Epithelial cell of umbilical artery (primary cell): Measurements from ENCODE around the gene LCE1F. TPM values are rescaled to one million over a fixed set of nuclear protein-coding genes. Genes with fewer than 3 reads are reported as not detected.

Source experiments
- total RNA-seq: library from RNA; depleted of rRNA; stranded (reverse); fragments of >200 nt; gene quantifications from 2 replicates; pipeline ENCODE4 v1.2.3, GENCODE V29; 2014

Gene LCE1F, protein sequence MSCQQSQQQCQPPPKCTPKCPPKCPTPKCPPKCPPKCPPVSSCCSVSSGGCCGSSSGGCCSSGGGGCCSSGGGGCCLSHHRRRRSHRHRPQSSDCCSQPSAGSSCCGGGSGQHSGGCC
- total RNA-seq, result not detected in 2 replicates

DNA sequence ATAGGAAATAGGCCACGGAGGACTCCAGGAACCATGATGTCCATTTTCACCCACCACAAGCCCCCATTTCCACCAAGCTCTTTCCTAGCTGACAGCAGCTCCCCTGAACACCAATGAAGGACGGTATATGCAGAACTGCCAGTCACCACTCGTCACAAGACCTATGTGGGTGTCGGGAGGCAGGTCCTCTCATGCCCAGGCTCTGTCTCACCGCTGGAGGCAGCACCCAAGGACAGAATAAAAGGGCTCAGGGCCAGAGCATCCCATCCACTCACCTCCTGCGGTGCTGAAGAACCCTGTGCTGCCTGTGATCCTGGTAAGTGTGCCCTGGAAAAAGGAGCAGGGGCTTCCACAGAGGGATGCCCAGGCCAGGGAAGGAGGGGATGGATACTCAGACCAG lies at the start of gene LCE1F:
Gene LCE1F (plus strand): TSS at position 266 of the 400 bp plus-strand sequence. CDS start 1,232 bp downstream, outside the sequence.

DNA sequence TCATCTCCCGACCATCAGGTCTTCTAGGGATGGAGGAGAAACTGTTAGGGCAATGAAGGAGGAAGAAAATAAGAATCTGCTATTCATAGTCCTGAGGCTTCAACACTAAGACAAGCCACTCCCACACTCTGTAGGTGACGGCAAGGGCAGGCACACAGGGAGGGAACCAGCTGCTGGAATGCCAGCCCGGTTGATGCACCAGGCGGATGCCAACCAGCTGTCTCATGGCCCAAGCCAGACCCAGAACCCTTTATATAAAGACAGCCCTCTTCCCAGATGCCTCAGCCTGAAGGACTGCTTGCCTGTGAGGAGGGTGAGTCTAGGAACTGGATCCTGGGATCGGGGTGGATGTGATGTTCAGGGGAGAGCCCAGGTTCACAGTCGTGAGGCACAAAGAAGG lies 17.2 kb upstream of the LCE1F start, which contains the start of gene KPRP:
Gene KPRP (plus strand): TSS at position 279 of the 400 bp plus-strand sequence. CDS start 1,564 bp downstream, outside the sequence.

DNA sequence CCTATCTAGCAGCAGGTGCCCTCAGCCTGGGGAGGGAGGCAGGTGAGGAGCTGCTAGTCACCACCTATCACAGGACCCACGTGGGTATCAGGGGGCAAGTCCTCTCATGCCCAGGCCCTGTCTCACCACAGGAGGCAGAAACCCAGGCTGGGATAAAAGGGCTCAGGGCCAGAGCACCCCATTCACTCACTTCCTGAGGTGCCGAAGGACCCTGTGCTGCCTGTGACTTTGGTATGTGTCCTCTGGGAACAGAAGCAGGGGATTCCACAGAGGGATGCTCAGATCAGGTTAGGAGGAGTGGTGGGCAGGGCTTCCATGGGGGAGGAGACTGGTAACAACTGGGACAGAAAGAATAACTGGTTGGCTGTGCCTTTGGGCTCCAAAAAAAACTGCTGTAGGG lies 11.1 kb downstream of the LCE1F start, which contains the start of gene LCE1E:
Gene LCE1E (plus strand): TSS at position 181 of the 400 bp plus-strand sequence. CDS start 1,043 bp downstream, outside the sequence.

GRCh38 chr1:152796421-152796820 lies 21.5 kb downstream of the LCE1F start, which contains the start of gene LCE1D:
Gene LCE1D, plus strand, starts transcription at chr1:152796721. Its CDS starts 1,074 bp downstream, at chr1:152797795.

DNA sequence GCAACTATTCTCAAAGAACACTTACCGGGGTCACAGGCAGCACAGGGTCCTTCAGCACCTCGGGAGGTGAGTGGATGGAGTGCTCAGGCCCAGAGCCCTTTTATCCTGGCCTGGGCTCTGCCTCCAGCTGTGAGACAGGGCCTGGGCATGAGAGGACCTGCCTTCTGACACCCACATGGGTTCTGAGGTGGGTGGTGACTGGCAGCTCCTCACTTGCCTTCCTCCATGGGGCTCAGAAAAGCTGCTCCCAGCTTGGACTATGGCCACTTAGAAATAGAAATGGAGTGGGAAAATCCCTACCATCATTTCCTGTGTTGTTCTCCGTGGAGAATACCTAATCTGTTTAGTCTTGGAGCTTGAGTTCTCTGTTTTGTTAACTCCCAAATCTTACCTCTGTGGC lies 31.6 kb downstream of the LCE1F start, which contains the start of gene LCE1C:
Gene LCE1C (minus strand): TSS at position 76 of the 400 bp plus-strand sequence. CDS start 1,173 bp downstream, outside the sequence.

DNA sequence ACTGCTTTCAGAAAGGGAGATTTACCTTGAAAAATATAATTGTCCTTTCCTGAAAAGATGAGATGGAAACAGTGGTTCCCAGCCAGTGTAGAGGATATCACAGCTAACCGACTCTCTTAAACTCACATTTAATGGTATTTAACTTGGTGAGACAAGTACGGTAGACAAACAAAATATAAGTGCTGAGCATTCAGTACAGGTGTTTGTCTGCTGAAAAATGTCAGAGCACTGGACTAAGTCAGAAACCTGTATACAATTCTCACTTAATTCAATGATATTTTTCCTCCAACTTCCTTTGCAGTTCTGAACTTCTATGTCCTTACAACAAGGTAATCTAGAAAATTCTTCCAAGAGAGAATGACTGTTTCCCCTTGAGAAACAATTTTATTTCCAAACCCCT lies 36.7 kb downstream of the LCE1F start, which contains the start of gene LCE1B:
Gene LCE1B (plus strand): TSS at position 301 of the 400 bp plus-strand sequence. CDS start 476 bp downstream, outside the sequence.

Other genes starting within 250 kb of the LCE1F start
- gene LCE3E, start 208.4 kb upstream of the LCE1F start, total RNA-seq, result not detected in 2 replicates
- not detected in 2 replicates for gene LCE3D, start 194.6 kb upstream of the LCE1F start, total RNA-seq
- not detected in 2 replicates for gene LCE3C, start 174.9 kb upstream of the LCE1F start, total RNA-seq
- gene LCE3B, start 161.3 kb upstream of the LCE1F start, total RNA-seq, result not detected in 2 replicates
- not detected in 2 replicates for gene LCE3A, start 152.0 kb upstream of the LCE1F start, total RNA-seq
- gene LCE2D, start 111.8 kb upstream of the LCE1F start, total RNA-seq, result not detected in 2 replicates
- not detected in 2 replicates for gene LCE2C, start 99.9 kb upstream of the LCE1F start, total RNA-seq
- not detected in 2 replicates for gene LCE2B, start 89.0 kb upstream of the LCE1F start, total RNA-seq
- not detected in 2 replicates for gene LCE2A, start 76.8 kb upstream of the LCE1F start, total RNA-seq
- gene LCE4A, start 67.0 kb upstream of the LCE1F start, total RNA-seq, result not detected in 2 replicates
- gene KPRP, start 17.1 kb upstream of the LCE1F start, total RNA-seq, result not detected in 2 replicates
- gene LCE1E, start 11.1 kb downstream of the LCE1F start, total RNA-seq, result not detected in 2 replicates
- not detected in 2 replicates for gene LCE1D, start 21.6 kb downstream of the LCE1F start, total RNA-seq
- gene LCE1C, start 31.5 kb downstream of the LCE1F start, total RNA-seq, result not detected in 2 replicates
- not detected in 2 replicates for gene LCE1B, start 36.8 kb downstream of the LCE1F start, total RNA-seq
- gene LCE1A, start 52.3 kb downstream of the LCE1F start, total RNA-seq, result not detected in 2 replicates
- not detected in 2 replicates for gene LCE6A, start 67.7 kb downstream of the LCE1F start, total RNA-seq
- gene LCE7A, start 84.9 kb downstream of the LCE1F start, total RNA-seq, result not detected in 2 replicates
- not detected in 2 replicates for gene SMCP, start 103.2 kb downstream of the LCE1F start, total RNA-seq
- not detected in 2 replicates for gene IVL, start 133.4 kb downstream of the LCE1F start, total RNA-seq
- not detected in 2 replicates for gene SPRR5, start 172.1 kb downstream of the LCE1F start, total RNA-seq
- not detected in 2 replicates for gene SPRR4, start 195.5 kb downstream of the LCE1F start, total RNA-seq
- not detected in 2 replicates for gene SPRR1A, start 208.9 kb downstream of the LCE1F start, total RNA-seq
- gene SPRR3, start 226.6 kb downstream of the LCE1F start, total RNA-seq, result not detected in 2 replicates